Activated CD8-positive, alpha-beta memory T cell treated with anti-CD3 and anti-CD28 coated beads, Interleukin-2, amount 50 U/mL, for 24 hours (primary cell): ENCODE results near the gene LY6G6D.

ENCODE experiments used
- DNase-seq: peaks from one replicate; pipeline ENCODE4 v3.0.0-alpha.2; 2020; ENCODE audit errors: extremely low read depth

LY6G6D gene

DNA sequence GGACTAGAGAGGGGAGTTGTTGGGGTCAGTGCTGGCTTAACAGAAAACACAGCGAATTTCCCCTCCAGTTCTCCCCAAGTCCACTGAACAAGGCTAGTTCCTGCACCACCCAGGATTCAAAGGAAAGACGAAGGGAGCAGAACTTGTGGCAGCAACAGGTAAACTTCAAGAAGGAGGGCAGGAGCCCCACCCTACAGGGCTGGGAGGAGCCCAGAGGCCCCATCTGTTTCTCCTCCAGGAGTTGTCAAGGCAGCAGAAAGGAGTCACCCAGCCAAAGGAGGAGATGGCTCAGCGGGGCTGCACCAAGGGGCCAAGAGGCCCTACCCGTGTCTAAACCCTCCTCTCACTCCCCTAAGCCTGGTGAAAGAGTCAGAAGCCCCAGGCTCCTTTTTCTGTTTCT is 49.0 kb downstream of the LY6G6D start:
- no peak for DNase-seq

GRCh38 chr6:31765559-31765909 is 50.4 kb downstream of the LY6G6D start:
- no peak for DNase-seq

DNA sequence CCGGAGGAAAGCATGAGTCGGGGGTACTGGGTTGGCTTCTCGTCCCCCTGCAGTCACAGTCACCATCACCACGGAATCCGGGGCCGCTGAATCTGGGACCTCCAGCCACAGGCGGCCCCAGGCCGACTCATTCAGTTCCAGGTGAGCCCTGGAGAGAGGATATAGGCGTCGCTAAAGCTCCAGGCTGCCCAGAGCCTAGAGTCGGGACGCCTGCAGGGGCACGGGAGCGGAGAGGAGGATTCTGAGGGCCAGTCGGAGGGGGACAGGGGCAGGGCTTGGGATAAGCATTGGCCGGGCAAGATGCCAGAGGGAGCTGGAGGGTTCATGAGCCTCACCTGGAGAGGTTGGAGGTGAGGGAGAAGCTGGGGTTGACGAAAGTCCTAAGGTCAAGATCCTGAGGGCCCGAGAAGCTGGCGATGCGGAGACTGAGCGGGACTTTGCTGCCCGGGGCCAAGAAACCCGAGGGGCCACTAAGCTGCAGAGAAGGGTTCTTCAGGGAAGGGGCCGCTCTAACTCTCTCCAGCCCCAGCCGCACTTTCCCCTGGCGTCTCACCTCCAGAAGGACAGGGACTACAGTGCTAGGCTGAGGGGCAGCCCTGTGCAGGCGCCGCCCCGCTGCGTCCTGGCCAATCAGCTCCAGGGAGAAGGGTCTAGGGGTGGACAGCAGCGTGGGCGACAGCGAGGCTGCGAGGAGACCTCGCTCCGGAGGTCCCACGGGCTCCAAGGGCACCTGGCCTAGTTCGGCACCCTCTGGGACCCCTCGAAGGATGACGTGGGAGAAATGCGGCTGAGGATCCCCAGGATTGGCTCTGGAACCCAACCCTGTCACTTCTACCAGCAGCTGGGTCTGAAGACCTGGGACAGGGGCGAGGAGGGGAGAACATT is 51.0 kb downstream of the LY6G6D start:
- DNase-seq = no peak

DNA sequence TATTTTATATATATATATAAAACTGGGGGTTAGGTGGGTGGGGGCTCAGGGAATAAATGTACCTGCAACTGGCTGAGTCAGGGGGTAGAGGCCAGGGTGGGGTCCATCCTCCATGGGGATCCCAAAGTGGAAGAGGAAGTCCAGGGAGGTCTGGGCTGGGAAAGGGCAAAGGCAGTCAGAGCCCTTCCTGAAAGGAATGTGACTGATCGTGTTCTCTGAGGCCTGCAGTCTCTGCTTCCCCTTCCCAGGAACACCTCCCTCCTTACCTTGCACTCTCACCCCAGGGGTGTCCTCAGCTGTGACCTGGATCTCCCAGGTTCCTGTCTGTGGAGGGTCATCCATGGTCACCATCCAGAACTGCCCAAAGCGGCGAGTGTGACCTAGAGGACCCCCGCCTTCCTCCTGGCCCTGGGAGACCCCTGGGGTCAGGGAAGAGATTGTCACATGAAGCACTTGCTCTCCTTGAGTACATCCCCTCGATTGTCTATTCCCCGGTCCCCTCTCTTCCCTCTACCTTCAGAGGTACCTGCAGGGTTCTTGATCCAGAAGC is 52.0 kb downstream of the LY6G6D start:
- DNase-seq = no peak
